HG02852 (cell line): ENCODE results near the gene GRM5.

Experiments used
- ATAC-seq: cut with Tn5 transposase; IDR thresholded peaks from one replicate; pipeline ENCODE4 v1.9.1; 2021; ENCODE audit warnings: mild to moderate bottlenecking, moderate library complexity; ENCODE audit not compliant: unreplicated experiment

The GRM5 gene

DNA sequence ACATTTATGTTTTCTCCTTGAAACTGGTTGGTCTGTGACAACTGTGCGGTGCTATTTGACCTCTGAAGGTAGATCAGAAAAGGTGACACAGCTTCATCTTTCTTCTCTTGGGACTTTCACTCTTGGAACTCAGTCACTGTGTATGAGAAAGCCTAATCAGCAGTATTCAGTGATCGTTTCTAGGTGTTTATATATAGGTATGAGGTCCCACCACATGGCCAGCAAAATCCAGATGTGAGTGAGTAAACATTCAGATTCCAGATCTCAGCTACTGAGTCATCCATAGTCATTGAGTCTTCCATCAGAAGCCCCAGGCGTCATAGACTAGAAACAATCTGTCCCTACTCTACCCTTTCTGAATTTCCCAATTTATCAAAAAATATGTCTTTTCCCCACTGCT is 610.9 kb downstream of the GRM5 start:
- no peak for ATAC-seq
